Measurements from ENCODE around the gene ALDOB. TPM values are rescaled to one million over a fixed set of nuclear protein-coding genes. Genes with fewer than 3 reads are reported as not detected.

Gene ALDOB
- total RNA-seq, 1 donor from 2014 or later = not detected

GRCh38 chr9:101450931-101451330 lies 15.4 kb upstream of the ALDOB start:
- intact Hi-C loops (cut with micrococcal nuclease) = no loop called here
- H3K4me1 Mint-ChIP-seq (ENCODE audit: low read depth) = peaks cover 4% of the 10 kb centered on the region
- peaks cover 37% of the 10 kb centered on the region for H3K27me3 Mint-ChIP-seq (ENCODE audit: low read depth)
- H3K27ac Mint-ChIP-seq = no peak overlapping the region
- no peaks in the 10 kb centered on the region for H3K36me3 Mint-ChIP-seq (ENCODE audit: low read depth)
- no peaks in the 10 kb centered on the region for H3K9me3 Mint-ChIP-seq
- DNase-seq (ENCODE audit: low spot score) = no peak
- H3K4me3 Mint-ChIP-seq (ENCODE audit: low read depth) = no peak overlapping the region

- Mint-ChIP-seq H3K36me3 (ENCODE audit: low read depth) (no peaks in the 10 kb centered on the region), H3K27me3 (ENCODE audit: low read depth) (peaks cover 47% of the 10 kb centered on the region), H3K27ac (no peak overlapping the region), H3K9me3 (no peaks in the 10 kb centered on the region), H3K4me3 (ENCODE audit: low read depth) (peak overlapping the region; percentile 26), H3K4me1 (ENCODE audit: low read depth) (peaks cover 4% of the 10 kb centered on the region)
- peak; percentile 20 for DNase-seq (ENCODE audit: low spot score)
- intact Hi-C loops (cut with micrococcal nuclease) = no loop called here
These were observed 13.6 kb upstream of the ALDOB start for GRCh38 chr9:101449071-101449721.

GRCh38 chr9:101448680-101449070 lies 13.1 kb upstream of the ALDOB start:
- intact Hi-C loops (cut with micrococcal nuclease) = no loop called here
- Mint-ChIP-seq H3K27ac (no peak overlapping the region), H3K4me3 (ENCODE audit: low read depth) (peak overlapping the region; percentile 59), H3K27me3 (ENCODE audit: low read depth) (peaks cover 48% of the 10 kb centered on the region), H3K9me3 (no peaks in the 10 kb centered on the region), H3K36me3 (ENCODE audit: low read depth) (no peaks in the 10 kb centered on the region), H3K4me1 (ENCODE audit: low read depth) (peaks cover 4% of the 10 kb centered on the region)
- DNase-seq (ENCODE audit: low spot score) = no peak

GRCh38 chr9:101446732-101447131 lies 11.2 kb upstream of the ALDOB start:
- intact Hi-C loops (cut with micrococcal nuclease) = no loop called here
- DNase-seq (ENCODE audit: low spot score) = no peak
- Mint-ChIP-seq H3K36me3 (ENCODE audit: low read depth) (no peaks in the 10 kb centered on the region), H3K4me1 (ENCODE audit: low read depth) (peaks cover 4% of the 10 kb centered on the region), H3K9me3 (no peaks in the 10 kb centered on the region), H3K27me3 (ENCODE audit: low read depth) (peaks cover 47% of the 10 kb centered on the region), H3K4me3 (ENCODE audit: low read depth) (no peak overlapping the region), H3K27ac (no peak overlapping the region)

GRCh38 chr9:101445353-101446029 lies 9.9 kb upstream of the ALDOB start:
- peaks cover 4% of the 10 kb centered on the region for H3K4me1 Mint-ChIP-seq (ENCODE audit: low read depth)
- peaks cover 40% of the 10 kb centered on the region for H3K27me3 Mint-ChIP-seq (ENCODE audit: low read depth)
- no peak overlapping the region for H3K27ac Mint-ChIP-seq
- H3K4me3 Mint-ChIP-seq (ENCODE audit: low read depth) = no peak overlapping the region
- intact Hi-C loops (cut with micrococcal nuclease) = no loop called here
- no peaks in the 10 kb centered on the region for H3K36me3 Mint-ChIP-seq (ENCODE audit: low read depth)
- no peaks in the 10 kb centered on the region for H3K9me3 Mint-ChIP-seq
- no peak for DNase-seq (ENCODE audit: low spot score)

GRCh38 chr9:101443364-101443771 lies 7.8 kb upstream of the ALDOB start:
- intact Hi-C loops (cut with micrococcal nuclease) = no loop called here
- Mint-ChIP-seq H3K36me3 (ENCODE audit: low read depth) (no peaks in the 10 kb centered on the region), H3K4me1 (ENCODE audit: low read depth) (no peaks in the 10 kb centered on the region), H3K4me3 (ENCODE audit: low read depth) (no peak overlapping the region), H3K9me3 (no peaks in the 10 kb centered on the region), H3K27ac (no peak overlapping the region), H3K27me3 (ENCODE audit: low read depth) (peaks cover 26% of the 10 kb centered on the region)
- DNase-seq (ENCODE audit: low spot score) = no peak

GRCh38 chr9:101442736-101443135 lies 7.2 kb upstream of the ALDOB start:
- Mint-ChIP-seq H3K27ac (no peak overlapping the region), H3K27me3 (ENCODE audit: low read depth) (peaks cover 23% of the 10 kb centered on the region), H3K9me3 (no peaks in the 10 kb centered on the region), H3K36me3 (ENCODE audit: low read depth) (no peaks in the 10 kb centered on the region), H3K4me1 (ENCODE audit: low read depth) (no peaks in the 10 kb centered on the region), H3K4me3 (ENCODE audit: low read depth) (no peak overlapping the region)
- no peak for DNase-seq (ENCODE audit: low spot score)
- intact Hi-C loops (cut with micrococcal nuclease) = no loop called here

GRCh38 chr9:101442318-101442717 lies 6.7 kb upstream of the ALDOB start:
- H3K36me3 Mint-ChIP-seq (ENCODE audit: low read depth) = no peaks in the 10 kb centered on the region
- H3K27me3 Mint-ChIP-seq (ENCODE audit: low read depth) = peaks cover 23% of the 10 kb centered on the region
- no peaks in the 10 kb centered on the region for H3K9me3 Mint-ChIP-seq
- DNase-seq (ENCODE audit: low spot score) = no peak
- no peak overlapping the region for H3K4me3 Mint-ChIP-seq (ENCODE audit: low read depth)
- intact Hi-C loops (cut with micrococcal nuclease) = no loop called here
- H3K27ac Mint-ChIP-seq = no peak overlapping the region
- no peaks in the 10 kb centered on the region for H3K4me1 Mint-ChIP-seq (ENCODE audit: low read depth)

GRCh38 chr9:101440714-101441230 lies 5.2 kb upstream of the ALDOB start:
- intact Hi-C loops (cut with micrococcal nuclease) = no loop called here
- Mint-ChIP-seq H3K36me3 (ENCODE audit: low read depth) (no peaks in the 10 kb centered on the region), H3K4me1 (ENCODE audit: low read depth) (no peaks in the 10 kb centered on the region), H3K27me3 (ENCODE audit: low read depth) (peaks cover 15% of the 10 kb centered on the region), H3K9me3 (no peaks in the 10 kb centered on the region), H3K27ac (no peak overlapping the region), H3K4me3 (ENCODE audit: low read depth) (no peak overlapping the region)
- DNase-seq (ENCODE audit: low spot score) = no peak

GRCh38 chr9:101438523-101438922 lies 2.9 kb upstream of the ALDOB start:
- Mint-ChIP-seq H3K36me3 (ENCODE audit: low read depth) (no peaks in the 10 kb centered on the region), H3K4me1 (ENCODE audit: low read depth) (no peaks in the 10 kb centered on the region), H3K27me3 (ENCODE audit: low read depth) (peaks cover 9% of the 10 kb centered on the region), H3K9me3 (no peaks in the 10 kb centered on the region), H3K4me3 (ENCODE audit: low read depth) (no peak overlapping the region), H3K27ac (no peak overlapping the region)
- DNase-seq (ENCODE audit: low spot score) = no peak
- intact Hi-C loops (cut with micrococcal nuclease) = no loop called here

GRCh38 chr9:101437806-101438232 lies 2.2 kb upstream of the ALDOB start:
- H3K27ac Mint-ChIP-seq = no peak overlapping the region
- H3K4me1 Mint-ChIP-seq (ENCODE audit: low read depth) = no peaks in the 10 kb centered on the region
- H3K27me3 Mint-ChIP-seq (ENCODE audit: low read depth) = peaks cover 7% of the 10 kb centered on the region
- H3K9me3 Mint-ChIP-seq = no peaks in the 10 kb centered on the region
- no peak overlapping the region for H3K4me3 Mint-ChIP-seq (ENCODE audit: low read depth)
- intact Hi-C loops (cut with micrococcal nuclease) = no loop called here
- no peak for DNase-seq (ENCODE audit: low spot score)
- no peaks in the 10 kb centered on the region for H3K36me3 Mint-ChIP-seq (ENCODE audit: low read depth)

GRCh38 chr9:101434998-101435397 lies 576 bp downstream of the ALDOB start:
- Mint-ChIP-seq H3K27ac (no peak overlapping the region), H3K4me3 (ENCODE audit: low read depth) (no peak overlapping the region), H3K4me1 (ENCODE audit: low read depth) (no peaks in the 10 kb centered on the region), H3K36me3 (ENCODE audit: low read depth) (no peaks in the 10 kb centered on the region), H3K27me3 (ENCODE audit: low read depth) (peaks cover 7% of the 10 kb centered on the region), H3K9me3 (no peaks in the 10 kb centered on the region)
- DNase-seq (ENCODE audit: low spot score) = no peak
- intact Hi-C loops (cut with micrococcal nuclease) = no loop called here

- H3K4me1 Mint-ChIP-seq (ENCODE audit: low read depth) = no peaks in the 10 kb centered on the region
- H3K27ac Mint-ChIP-seq = no peak overlapping the region
- H3K27me3 Mint-ChIP-seq (ENCODE audit: low read depth) = peaks cover 7% of the 10 kb centered on the region
- intact Hi-C loops (cut with micrococcal nuclease) = no loop called here
- no peak for DNase-seq (ENCODE audit: low spot score)
- H3K36me3 Mint-ChIP-seq (ENCODE audit: low read depth) = no peaks in the 10 kb centered on the region
- H3K9me3 Mint-ChIP-seq = no peaks in the 10 kb centered on the region
- H3K4me3 Mint-ChIP-seq (ENCODE audit: low read depth) = no peak overlapping the region
These were observed 2.3 kb downstream of the ALDOB start for GRCh38 chr9:101433229-101433628.
